GM12875 (cell line): Measurements from ENCODE around the gene LIPG.
"Not testable (repeated sequence)": the region's sequence is repeated elsewhere in the genome, so short reads cannot be mapped to it uniquely, and the experiment has no call there.

ENCODE experiments used
- H3K4me3 ChIP-seq: one replicate; pipeline ENCODE4 v1.5.1; 2011; ENCODE audit warnings: low read depth, low read length, control low read depth
- TF ChIP-seq, protein P1 (sequence below): IDR thresholded peaks from 2 replicates; pipeline ENCODE4 v1.5.1; 2011; ENCODE audit warnings: low read depth, mild to moderate bottlenecking, control low read depth, inconsistent platforms, low read length, moderate library complexity, borderline replicate concordance; ENCODE audit not compliant: insufficient read depth

Gene LIPG

DNA sequence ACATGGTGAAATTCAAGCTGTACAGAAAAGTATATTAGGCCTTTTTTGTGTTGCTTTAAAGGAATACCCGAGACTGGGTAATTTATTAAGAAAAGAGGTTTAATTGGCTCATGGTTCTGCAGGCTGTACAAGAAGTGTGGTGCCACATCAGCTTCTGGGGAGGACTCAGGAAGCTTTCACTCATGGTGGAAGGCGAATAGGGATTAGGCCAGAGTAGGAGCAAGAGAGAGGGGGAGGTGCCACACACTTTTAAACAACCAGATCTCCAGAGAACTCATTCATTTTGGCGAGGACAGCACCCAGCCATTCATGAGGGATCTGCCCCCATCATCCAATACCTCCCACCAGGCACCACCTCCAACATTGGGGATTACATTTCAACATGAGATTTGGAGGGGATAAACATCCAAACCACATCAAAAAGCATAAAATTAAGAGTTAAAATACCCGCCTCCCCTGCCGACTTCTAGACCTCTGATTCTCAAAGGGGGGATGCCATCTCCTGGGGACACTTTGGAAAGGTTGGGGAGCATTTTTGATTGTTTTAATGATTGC, 15.1 kb upstream of the LIPG start:
- no peak overlapping the region for H3K4me3 ChIP-seq
- TF ChIP-seq, protein P1, sequence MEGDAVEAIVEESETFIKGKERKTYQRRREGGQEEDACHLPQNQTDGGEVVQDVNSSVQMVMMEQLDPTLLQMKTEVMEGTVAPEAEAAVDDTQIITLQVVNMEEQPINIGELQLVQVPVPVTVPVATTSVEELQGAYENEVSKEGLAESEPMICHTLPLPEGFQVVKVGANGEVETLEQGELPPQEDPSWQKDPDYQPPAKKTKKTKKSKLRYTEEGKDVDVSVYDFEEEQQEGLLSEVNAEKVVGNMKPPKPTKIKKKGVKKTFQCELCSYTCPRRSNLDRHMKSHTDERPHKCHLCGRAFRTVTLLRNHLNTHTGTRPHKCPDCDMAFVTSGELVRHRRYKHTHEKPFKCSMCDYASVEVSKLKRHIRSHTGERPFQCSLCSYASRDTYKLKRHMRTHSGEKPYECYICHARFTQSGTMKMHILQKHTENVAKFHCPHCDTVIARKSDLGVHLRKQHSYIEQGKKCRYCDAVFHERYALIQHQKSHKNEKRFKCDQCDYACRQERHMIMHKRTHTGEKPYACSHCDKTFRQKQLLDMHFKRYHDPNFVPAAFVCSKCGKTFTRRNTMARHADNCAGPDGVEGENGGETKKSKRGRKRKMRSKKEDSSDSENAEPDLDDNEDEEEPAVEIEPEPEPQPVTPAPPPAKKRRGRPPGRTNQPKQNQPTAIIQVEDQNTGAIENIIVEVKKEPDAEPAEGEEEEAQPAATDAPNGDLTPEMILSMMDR, result no peak

DNA sequence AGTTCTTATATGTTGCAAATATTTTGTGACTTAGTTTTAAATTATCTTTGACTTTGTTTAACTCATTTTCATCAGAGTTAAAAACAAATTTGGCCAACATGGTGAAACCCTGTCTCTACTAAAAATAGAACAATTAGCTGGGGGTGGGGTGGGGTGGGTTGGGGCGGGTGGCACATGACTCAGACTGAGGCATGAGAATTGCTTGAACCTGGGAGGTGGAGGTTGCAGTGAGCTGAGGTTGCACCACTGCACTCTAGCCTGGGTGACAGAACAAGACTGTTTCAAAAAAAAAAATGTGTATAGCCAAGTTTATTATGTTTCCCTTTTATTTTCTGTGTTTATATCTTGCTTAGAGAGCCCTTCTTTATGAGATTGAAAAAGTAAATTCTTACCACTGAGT, 14.2 kb upstream of the LIPG start:
- TF ChIP-seq, protein P1, result no peak

GRCh38 chr18:49548229-49548636, 13.6 kb upstream of the LIPG start:
- no peak overlapping the region for H3K4me3 ChIP-seq
- TF ChIP-seq, protein P1, result no peak

More for the DNA sequence above, 14.2 kb upstream of the LIPG start:
- no peak overlapping the region for H3K4me3 ChIP-seq

DNA sequence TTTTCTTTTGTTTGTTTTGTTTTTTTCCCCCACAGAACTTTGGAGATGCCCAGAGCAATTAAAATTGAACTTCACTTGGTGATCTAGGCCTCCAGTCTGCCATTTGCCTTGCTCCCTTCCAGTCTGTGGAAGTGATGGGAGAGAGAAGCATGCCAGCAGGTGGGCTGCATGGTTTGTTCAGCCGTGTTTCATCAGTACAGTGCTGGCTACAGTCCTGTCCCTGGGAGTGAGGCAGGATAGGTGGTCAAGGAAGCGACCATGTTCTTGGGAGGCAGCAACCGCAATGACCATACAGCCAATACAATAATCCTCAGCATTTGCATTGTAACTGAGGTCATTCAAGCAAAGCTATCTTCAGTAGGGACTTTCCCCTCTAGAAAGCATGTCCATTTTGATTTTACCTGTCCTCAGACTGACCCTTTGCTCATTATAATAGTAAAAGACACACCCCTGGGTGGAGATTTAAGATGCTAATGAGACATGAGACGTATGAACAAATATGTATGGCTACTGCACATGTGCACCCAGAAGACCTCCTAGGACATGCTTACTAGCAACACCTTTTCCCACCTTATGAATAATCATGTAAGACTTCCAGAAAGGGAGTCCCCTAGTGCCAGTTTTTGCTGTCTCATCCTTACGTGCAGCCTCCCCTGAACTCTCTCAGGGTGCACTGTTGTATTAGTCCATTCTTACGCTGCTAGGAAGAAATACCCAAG, 11.1 kb upstream of the LIPG start:
- TF ChIP-seq, protein P1, result no peak
- no peak overlapping the region for H3K4me3 ChIP-seq

DNA sequence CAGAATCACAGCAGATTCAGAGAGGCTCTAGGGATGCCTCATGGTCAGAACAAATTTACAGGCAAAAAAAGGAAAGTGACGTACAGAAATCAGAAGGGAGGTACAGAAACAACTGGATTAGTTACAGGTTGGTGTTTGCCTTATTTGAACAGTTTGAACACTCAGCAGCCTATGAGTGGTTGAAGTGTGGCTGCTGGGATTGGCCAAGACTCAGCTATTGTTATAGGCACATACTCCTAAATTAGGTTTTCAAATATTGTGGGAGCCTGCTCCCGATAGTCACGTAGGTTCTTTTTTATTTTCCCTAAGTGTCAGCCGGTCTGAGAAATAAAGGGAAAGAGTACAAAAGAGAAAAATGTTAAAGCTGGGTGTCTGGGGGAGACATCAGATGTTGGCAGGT, 8.9 kb upstream of the LIPG start:
- H3K4me3 ChIP-seq, result no peak overlapping the region
- TF ChIP-seq, protein P1, result no peak

DNA sequence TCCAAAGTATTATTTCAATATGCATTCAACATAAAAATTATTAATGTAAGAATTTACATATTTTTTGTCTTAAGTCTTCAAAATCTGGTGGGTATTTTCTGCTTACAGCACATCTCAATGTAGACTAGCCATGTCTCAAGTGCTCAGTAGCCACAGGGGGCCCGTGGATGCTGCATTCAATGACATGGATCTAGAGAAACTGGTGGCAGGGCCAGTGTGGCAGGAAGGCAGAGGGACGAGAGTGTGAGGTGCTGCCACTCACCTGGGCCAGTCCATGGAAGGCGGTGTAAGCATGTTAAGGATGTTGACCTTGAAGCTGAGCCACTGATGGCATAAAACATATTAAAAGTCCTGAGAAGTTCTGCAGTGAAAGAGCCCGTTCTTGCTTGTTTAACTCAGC, 6.2 kb upstream of the LIPG start:
- no peak overlapping the region for H3K4me3 ChIP-seq
- TF ChIP-seq, protein P1, result no peak

DNA sequence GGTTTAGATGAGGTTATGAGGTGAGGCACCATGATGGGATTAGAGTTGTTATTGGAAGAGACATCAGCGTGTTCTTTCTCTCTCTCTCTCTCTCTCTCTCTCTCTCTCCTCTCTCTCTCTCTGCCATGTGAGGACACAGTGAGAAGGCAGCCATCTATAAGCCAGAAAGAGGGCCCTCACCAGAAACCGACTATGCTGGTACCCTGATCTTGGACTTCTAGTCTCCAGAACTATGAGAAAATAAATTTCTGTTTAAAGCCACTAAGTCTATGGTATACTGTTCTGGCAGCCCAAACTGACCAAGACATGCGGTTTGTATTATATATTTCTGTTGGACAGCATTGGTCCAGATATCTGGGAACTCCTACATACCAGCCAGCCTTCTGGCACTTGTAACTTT, 3.5 kb upstream of the LIPG start:
- H3K4me3 ChIP-seq, result no peak overlapping the region
- TF ChIP-seq, protein P1, result no peak

DNA sequence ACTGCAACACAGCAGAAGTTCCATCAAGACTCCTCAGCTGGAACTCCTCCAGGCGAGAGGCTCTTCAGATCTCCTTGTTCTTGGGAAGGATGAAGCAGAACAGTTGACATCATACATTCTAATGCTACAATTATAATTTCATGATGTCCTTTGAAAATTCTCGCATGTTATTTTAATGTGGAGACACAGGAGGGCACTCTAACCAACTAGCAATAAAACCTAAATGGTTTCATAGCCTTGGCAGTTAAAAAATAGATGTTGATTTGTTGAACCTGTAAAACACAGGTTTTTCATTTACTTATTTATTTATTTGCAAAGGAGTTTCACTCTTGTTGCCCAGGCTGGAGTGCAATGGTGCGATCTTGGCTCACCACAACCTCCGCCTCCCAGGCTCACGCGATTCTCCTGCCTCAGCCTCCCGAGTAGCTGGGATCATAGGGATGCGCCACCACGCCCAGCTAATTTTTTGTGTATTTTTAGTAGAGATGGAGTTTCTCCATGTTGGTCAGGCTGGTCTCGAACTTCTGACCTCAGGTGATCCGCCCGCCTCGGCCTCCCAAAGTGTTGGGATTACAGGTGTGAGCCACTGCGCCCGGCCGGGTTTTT, 2.4 kb upstream of the LIPG start:
- H3K4me3 ChIP-seq, result not testable (repeated sequence)
